Measurements from ENCODE around the gene ZNF335.
A peak's percentile ranks its signal among the peaks of the same experiment; 100 is the strongest.

The ZNF335 gene

GRCh38 chr20:45971675-45972499, at the start of gene ZNF335:
ZNF335 (minus strand) TSS chr20:45972203; CDS start chr20:45971410, 793 bp downstream.
- in situ Hi-C loops (cut with MboI; ENCODE audit: low pct_unique_long_range_greater_than_20kb, low sequenced_read_pairs), result no loop called here
- peak; percentile 98 for DNase-seq

GRCh38 chr20:46020555-46020954, 48.6 kb upstream of the ZNF335 start:
- no peak for DNase-seq
- in situ Hi-C loops (cut with MboI; ENCODE audit: low pct_unique_long_range_greater_than_20kb, low sequenced_read_pairs), result no loop called here

- in situ Hi-C loops (cut with MboI; ENCODE audit: low pct_unique_long_range_greater_than_20kb, low sequenced_read_pairs), result no loop called here
- no peak for DNase-seq
Measured at GRCh38 chr20:46018611-46019010, 46.6 kb upstream of the ZNF335 start.

GRCh38 chr20:46018112-46018511, 46.1 kb upstream of the ZNF335 start:
- DNase-seq, result no peak
- in situ Hi-C loops (cut with MboI; ENCODE audit: low pct_unique_long_range_greater_than_20kb, low sequenced_read_pairs), result no loop called here

- DNase-seq, result no peak
- in situ Hi-C loops (cut with MboI; ENCODE audit: low pct_unique_long_range_greater_than_20kb, low sequenced_read_pairs), result no loop called here
Measured at GRCh38 chr20:46017272-46017671, 45.3 kb upstream of the ZNF335 start.

GRCh38 chr20:46014517-46015396, 42.8 kb upstream of the ZNF335 start:
- in situ Hi-C loops (cut with MboI; ENCODE audit: low pct_unique_long_range_greater_than_20kb, low sequenced_read_pairs), result no loop called here
- DNase-seq, result no peak

GRCh38 chr20:46013829-46014516, 42.0 kb upstream of the ZNF335 start:
- peak; percentile 74 for DNase-seq
- in situ Hi-C loops (cut with MboI; ENCODE audit: low pct_unique_long_range_greater_than_20kb, low sequenced_read_pairs), result no loop called here

- in situ Hi-C loops (cut with MboI; ENCODE audit: low pct_unique_long_range_greater_than_20kb, low sequenced_read_pairs), result no loop called here
Measured at GRCh38 chr20:46013322-46013828, 41.4 kb upstream of the ZNF335 start.

GRCh38 chr20:46012921-46013320, 40.9 kb upstream of the ZNF335 start:
- DNase-seq, result no peak
- in situ Hi-C loops (cut with MboI; ENCODE audit: low pct_unique_long_range_greater_than_20kb, low sequenced_read_pairs), result no loop called here

More at GRCh38 chr20:46013322-46013828, 41.4 kb upstream of the ZNF335 start:
- DNase-seq, result no peak

- in situ Hi-C loops (cut with MboI; ENCODE audit: low pct_unique_long_range_greater_than_20kb, low sequenced_read_pairs), result no loop called here
- DNase-seq, result peak; percentile 62
Measured at GRCh38 chr20:46011631-46012482, 39.9 kb upstream of the ZNF335 start.

- in situ Hi-C loops (cut with MboI; ENCODE audit: low pct_unique_long_range_greater_than_20kb, low sequenced_read_pairs), result no loop called here
Measured at GRCh38 chr20:46010491-46011391, 38.7 kb upstream of the ZNF335 start.

GRCh38 chr20:46009816-46010215, 37.8 kb upstream of the ZNF335 start:
- no peak for DNase-seq
- in situ Hi-C loops (cut with MboI; ENCODE audit: low pct_unique_long_range_greater_than_20kb, low sequenced_read_pairs), result no loop called here

More at GRCh38 chr20:46010491-46011391, 38.7 kb upstream of the ZNF335 start:
- no peak for DNase-seq

- in situ Hi-C loops (cut with MboI; ENCODE audit: low pct_unique_long_range_greater_than_20kb, low sequenced_read_pairs), result no loop called here
- DNase-seq, result no peak
Measured at GRCh38 chr20:46007671-46008070, 35.7 kb upstream of the ZNF335 start.

GRCh38 chr20:46006964-46007363, 35.0 kb upstream of the ZNF335 start:
- in situ Hi-C loops (cut with MboI; ENCODE audit: low pct_unique_long_range_greater_than_20kb, low sequenced_read_pairs), result no loop called here

GRCh38 chr20:46006022-46006705, 34.2 kb upstream of the ZNF335 start:
- in situ Hi-C loops (cut with MboI; ENCODE audit: low pct_unique_long_range_greater_than_20kb, low sequenced_read_pairs), result no loop called here
- DNase-seq, result no peak

More at GRCh38 chr20:46006964-46007363, 35.0 kb upstream of the ZNF335 start:
- no peak for DNase-seq

- in situ Hi-C loops (cut with MboI; ENCODE audit: low pct_unique_long_range_greater_than_20kb, low sequenced_read_pairs), result no loop called here
Measured at GRCh38 chr20:46004889-46005473, 33.0 kb upstream of the ZNF335 start.

GRCh38 chr20:46004187-46004586, 32.2 kb upstream of the ZNF335 start:
- no peak for DNase-seq
- in situ Hi-C loops (cut with MboI; ENCODE audit: low pct_unique_long_range_greater_than_20kb, low sequenced_read_pairs), result no loop called here

More at GRCh38 chr20:46004889-46005473, 33.0 kb upstream of the ZNF335 start:
- DNase-seq, result peak; percentile 96

All from KBM-7 (cell line).